H1 (cell line): Measurements from ENCODE around the gene AASDHPPT. TPM values are rescaled to one million over a fixed set of nuclear protein-coding genes. Genes with fewer than 3 reads are reported as not detected.

ENCODE experiments used
- CTCF ChIA-PET: fragments of 300-600 bp; sonication (Branson Sonifier 250); formaldehyde crosslinking; loops from one replicate; lab custom pipeline; 2021; ENCODE audit not compliant: partially characterized antibody; lab: Charles Lee
- POLR2A ChIA-PET: fragments of 300-600 bp; sonication (Branson Sonifier 250); formaldehyde crosslinking; loops from one replicate; lab custom pipeline; 2021; ENCODE audit warnings: inconsistent platforms; ENCODE audit not compliant: partially characterized antibody; lab: Charles Lee
- DNase-seq, 2 experiments: peaks; one replicate each; pipeline versions ENCODE4 v3.0.0 to v3.0.0-alpha.2; 2010 to 2022; ENCODE audit warnings: low spot score in 2 of 2, low read depth in 1 of 2, mixed read lengths in 1 of 2
- FAIRE-seq: peaks from 2 replicates; lab custom pipeline; 2011; peaks lifted over from hg19 to GRCh38; lab: Jason Lieb, UNC
- H2AFZ ChIP-seq: 2 replicates; pipeline ENCODE4 v1.8.1; 2012; ENCODE audit warnings: low read length, inconsistent platforms
- H2AK5ac ChIP-seq: 2 replicates; pipeline ENCODE4 v1.6.1; 2013; ENCODE audit warnings: low read depth, low read length
- H2BK120ac ChIP-seq: replicated peaks from 2 replicates; pipeline ENCODE3; 2013; ENCODE audit warnings: low read depth, low read length, inconsistent platforms
- H2BK12ac ChIP-seq: 2 replicates; pipeline ENCODE4 v1.6.1; 2013; ENCODE audit warnings: low read depth, low read length
- H2BK15ac ChIP-seq: 2 replicates; pipeline ENCODE4 v1.6.1; 2013; ENCODE audit warnings: low read length
- H2BK20ac ChIP-seq: 2 replicates; pipeline ENCODE4 v1.6.1; 2013; ENCODE audit warnings: low read length
- H2BK5ac ChIP-seq: 2 replicates; pipeline ENCODE4 v1.6.1; 2013; ENCODE audit warnings: low read depth, low read length
- H3K14ac ChIP-seq: 2 replicates; pipeline ENCODE4 v1.6.1; 2013; ENCODE audit warnings: inconsistent platforms; ENCODE audit not compliant: insufficient read length
- H3K18ac ChIP-seq: 2 replicates; pipeline ENCODE4 v1.6.1; 2013; ENCODE audit warnings: low read length; ENCODE audit errors: extremely low read depth
- H3K23ac ChIP-seq: 2 replicates; pipeline ENCODE4 v1.6.1; 2013; ENCODE audit warnings: inconsistent platforms; ENCODE audit not compliant: insufficient read length
- H3K23me2 ChIP-seq: 2 replicates; pipeline ENCODE4 v1.6.1; 2013; ENCODE audit warnings: low read depth, low read length
- H3K27ac ChIP-seq: 2 replicates; pipeline ENCODE4 v1.6.1; 2011; ENCODE audit warnings: low read depth, low read length, inconsistent platforms
- H3K27me3 ChIP-seq, 4 experiments: replicated peaks in 1 of 4; 1 replicate in 1 of 4; 2 replicates in 3 of 4; pipeline versions ENCODE4 v1.6.1 to v1.8.1; 2011 to 2013; ENCODE audit warnings: low read length in 3 of 4, mild to moderate bottlenecking in 3 of 4, inconsistent platforms in 2 of 4, mixed read lengths in 2 of 4, moderate library complexity in 1 of 4; ENCODE audit not compliant: control insufficient read depth in 3 of 4, insufficient read depth in 3 of 4; ENCODE audit errors: extremely low read depth in 1 of 4
- H3K36me3 ChIP-seq, 4 experiments: 2 replicates each; pipeline versions ENCODE4 v1.6.1 to v1.8.1; 2011 to 2013; ENCODE audit warnings: mild to moderate bottlenecking in 4 of 4, low read length in 3 of 4, moderate library complexity in 2 of 4, control low read depth in 1 of 4, inconsistent platforms in 1 of 4; ENCODE audit not compliant: insufficient read depth in 4 of 4, control insufficient read depth in 2 of 4
- H3K4ac ChIP-seq: replicated peaks from 2 replicates; pipeline ENCODE3; 2013; ENCODE audit warnings: low read length, low read depth, mixed read lengths, inconsistent platforms; ENCODE audit not compliant: insufficient read length
- H3K4me1 ChIP-seq, 4 experiments: replicated peaks in 1 of 4; 1 replicate in 1 of 4; 2 replicates in 3 of 4; pipeline versions ENCODE4 v1.6.1 to v1.8.1; 2011 to 2013; ENCODE audit warnings: low read length in 3 of 4, inconsistent platforms in 2 of 4, mixed read lengths in 1 of 4; ENCODE audit not compliant: insufficient read depth in 4 of 4, control insufficient read depth in 3 of 4
- H3K4me2 ChIP-seq, 2 experiments: 2 replicates each; pipeline versions ENCODE4 v1.6.1 to v1.8.1; 2011 to 2013; ENCODE audit warnings: low read depth in 2 of 2, low read length in 2 of 2, control low read depth in 1 of 2, inconsistent platforms in 1 of 2, mild to moderate bottlenecking in 1 of 2; ENCODE audit not compliant: insufficient read depth in 1 of 2
- H3K4me3 ChIP-seq, 4 experiments: fragments of 200-600, 300-600 bp in 1 of 4; sonication (generic), shearing (Covaris generic), sonication (Bioruptor Twin) in 1 of 4; 2 replicates each; pipeline versions ENCODE4 v1.5.1 to v1.8.1; 2011 to 2016; ENCODE audit warnings: low read length in 4 of 4, low read depth in 3 of 4, control low read depth in 2 of 4, inconsistent platforms in 2 of 4, mild to moderate bottlenecking in 2 of 4, mixed read lengths in 1 of 4, moderate library complexity in 1 of 4; ENCODE audit not compliant: insufficient read depth in 2 of 4; ENCODE audit errors: extremely low read depth in 1 of 4
- H3K56ac ChIP-seq: replicated peaks from 2 replicates; pipeline ENCODE3; 2013; ENCODE audit warnings: low read depth, mild to moderate bottlenecking, mixed read lengths, low read length, inconsistent platforms; ENCODE audit not compliant: insufficient read length
- H3K79me1 ChIP-seq: 2 replicates; pipeline ENCODE4 v1.6.1; 2013; ENCODE audit warnings: low read depth, low read length, control low read depth
- H3K79me2 ChIP-seq, 2 experiments: 2 replicates each; pipeline versions ENCODE4 v1.6.1 to v1.8.1; 2012 to 2013; ENCODE audit warnings: low read length in 2 of 2, mild to moderate bottlenecking in 2 of 2, inconsistent platforms in 1 of 2; ENCODE audit not compliant: insufficient read depth in 2 of 2, control insufficient read depth in 1 of 2
- H3K9ac ChIP-seq, 4 experiments: replicated peaks in 1 of 4; 1 replicate in 1 of 4; 2 replicates in 3 of 4; pipeline versions ENCODE4 v1.6.1 to v1.8.1; 2011 to 2013; ENCODE audit warnings: low read depth in 3 of 4, low read length in 3 of 4, control low read depth in 2 of 4, mild to moderate bottlenecking in 2 of 4, moderate library complexity in 2 of 4, inconsistent platforms in 1 of 4; ENCODE audit errors: extremely low read depth in 1 of 4
- H3K9me3 ChIP-seq, 2 experiments: 2 replicates each; pipeline versions ENCODE4 v1.6.1 to v1.8.1; 2012 to 2013; ENCODE audit warnings: mild to moderate bottlenecking in 2 of 2, moderate library complexity in 2 of 2, control low read depth in 1 of 2, inconsistent platforms in 1 of 2, low read depth in 1 of 2, low read length in 1 of 2, mixed read lengths in 1 of 2; ENCODE audit not compliant: insufficient read depth in 2 of 2
- H4K20me1 ChIP-seq, 2 experiments: replicated peaks in 1 of 2; 2 replicates each; pipeline versions ENCODE3 to v1.8.1; 2011 to 2013; ENCODE audit warnings: inconsistent platforms in 2 of 2, low read length in 2 of 2, mild to moderate bottlenecking in 1 of 2; ENCODE audit not compliant: insufficient read depth in 2 of 2, control insufficient read depth in 1 of 2
- H4K5ac ChIP-seq: 2 replicates; pipeline ENCODE4 v1.6.1; 2013; ENCODE audit warnings: low read length, low read depth, mixed read lengths, inconsistent platforms; ENCODE audit not compliant: insufficient read length
- H4K8ac ChIP-seq: 2 replicates; pipeline ENCODE4 v1.8.0; 2013; ENCODE audit warnings: mild to moderate bottlenecking, moderate library complexity, low read length, inconsistent platforms; ENCODE audit not compliant: insufficient read depth; ENCODE audit errors: extremely low read depth
- H4K91ac ChIP-seq: replicated peaks from 2 replicates; pipeline ENCODE3; 2013; ENCODE audit warnings: low read length, mixed read lengths, inconsistent platforms; ENCODE audit not compliant: insufficient read length
- BCL11A ChIP-seq, 2 experiments: IDR thresholded peaks; one replicate each; pipeline ENCODE4 v1.6.1; 2011; ENCODE audit warnings: low read depth in 2 of 2, low read length in 2 of 2, mild to moderate bottlenecking in 2 of 2
- CBX8 ChIP-seq: fragments of 300-800, 300-1000 bp; sonication (generic); IDR thresholded peaks from 2 replicates; pipeline ENCODE4 v1.7.1; 2016; ENCODE audit warnings: low read depth, low read length, borderline replicate concordance
- CREB1 ChIP-seq: IDR thresholded peaks from 2 replicates; pipeline ENCODE4 v1.6.1; 2012; ENCODE audit warnings: inconsistent platforms
- CTBP2 ChIP-seq: IDR thresholded peaks from 2 replicates; pipeline ENCODE4 v1.7.0; 2011; ENCODE audit warnings: borderline replicate concordance, mild to moderate bottlenecking, moderate library complexity, mixed read lengths, low read length; ENCODE audit not compliant: insufficient read depth, insufficient read length
- HDAC6 ChIP-seq: IDR thresholded peaks from one replicate; pipeline ENCODE4 v1.7.1; 2012; ENCODE audit warnings: low read depth, mild to moderate bottlenecking, inconsistent platforms, low read length, moderate library complexity
- NANOG ChIP-seq: IDR thresholded peaks from 2 replicates; pipeline ENCODE4 v1.6.1; 2011; ENCODE audit warnings: low read length, low read depth, mild to moderate bottlenecking, inconsistent platforms; ENCODE audit not compliant: insufficient read depth, poor library complexity, severe bottlenecking
- RAD21 ChIP-seq, 2 experiments: IDR thresholded peaks in 1 of 2; conservative IDR thresholded peaks in 1 of 2; 2 replicates each; pipeline ENCODE4 v1.6.1; 2011; ENCODE audit warnings: low read depth in 2 of 2, low read length in 2 of 2, improper control_type of control experiment in 1 of 2, inconsistent platforms in 1 of 2, mild to moderate bottlenecking in 1 of 2, moderate library complexity in 1 of 2
- RXRA ChIP-seq: IDR thresholded peaks from 2 replicates; pipeline ENCODE4 v1.6.1; 2011; ENCODE audit warnings: low read depth, mild to moderate bottlenecking, low read length, moderate library complexity; ENCODE audit not compliant: insufficient read depth
- SIN3A ChIP-seq, 2 experiments: IDR thresholded peaks in 1 of 2; conservative IDR thresholded peaks in 1 of 2; 2 replicates each; pipeline ENCODE4 v1.6.1; 2011 to 2012; ENCODE audit warnings: low read length in 2 of 2, improper control_type of control experiment in 1 of 2, low read depth in 1 of 2, mild to moderate bottlenecking in 1 of 2
- polyA plus RNA-seq, 7 experiments: library from polyadenylated mRNA; depleted of rRNA in 3 of 7; stranded (reverse) in 5 of 7; unstranded in 2 of 7; fragments of >200 nt in 5 of 7; fragments of 200-250 nt in 2 of 7; gene quantifications; 1 replicate in 5 of 7; 2 replicates in 1 of 7; 4 replicates in 1 of 7; pipeline versions ENCODE4 v1.2.1 to v1.2.3, GENCODE V29; 2011 to 2013; ENCODE audit warnings: missing spikeins in 2 of 7, mixed read lengths in 2 of 7
- total RNA-seq: library from RNA; stranded (reverse); fragmentation: NEBNext Ultra II Directional; extraction: Animal tissue kit (Norgen Biotek cat#: 25700); gene quantifications from 2 replicates; pipeline ENCODE4 v1.2.1, GENCODE V29; 2021
- TF ChIP-seq, protein P1 (sequence below), 3 experiments: IDR thresholded peaks; 1 replicate in 2 of 3; 2 replicates in 1 of 3; pipeline versions ENCODE4 v1.5.1 to v1.6.1; 2011; ENCODE audit warnings: low read length in 3 of 3, mild to moderate bottlenecking in 3 of 3, inconsistent platforms in 2 of 3, low read depth in 1 of 3, moderate library complexity in 1 of 3; ENCODE audit not compliant: insufficient read depth in 1 of 3; ENCODE audit errors: control extremely low read depth in 1 of 3
- TF ChIP-seq, protein P2 (sequence below): IDR thresholded peaks from 2 replicates; pipeline ENCODE4 v1.6.1; 2011; ENCODE audit warnings: low read depth, mild to moderate bottlenecking, low read length; ENCODE audit not compliant: insufficient read depth

The AASDHPPT gene
- total and polyA plus RNA-seq, 2 of the 8 experiments (the other 6 are each of a cell fraction or from before 2014, with no cell fraction given): 15.7 to 42.2 TPM

DNA sequence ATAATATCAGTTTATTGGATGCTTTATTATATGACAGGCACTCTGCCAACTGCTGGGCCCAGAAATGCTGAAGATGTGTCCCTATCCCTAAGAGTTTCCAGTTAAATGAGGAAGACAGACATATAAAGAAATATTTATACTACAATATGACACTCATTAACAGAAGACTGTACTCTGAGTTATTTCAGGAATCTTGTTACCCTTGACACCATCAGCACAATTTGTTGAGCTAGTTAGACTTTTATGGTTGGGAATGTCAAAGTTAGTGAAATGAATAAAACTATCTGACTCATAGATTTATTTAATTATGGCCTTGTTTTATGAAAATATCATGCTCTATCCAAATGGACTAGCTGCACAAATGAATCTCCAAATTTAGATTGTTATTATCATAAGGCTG lies 29.8 kb upstream of the AASDHPPT start:
- CTCF ChIA-PET: no interaction called here
- no peak overlapping the region for H2BK20ac ChIP-seq
- TF ChIP-seq HDAC6 (no peak), SIN3A (conservative IDR thresholded peaks at IDR 0.05 in 1 of 2, IDR thresholded peaks at IDR 0.05 in 1 of 2; ENCODE audit: low read depth in 1 of 2, low read length in 2 of 2) (no peak), CBX8 (no peak), CREB1 (no peak), RXRA (no peak), RAD21 (IDR thresholded peaks at IDR 0.05 in 1 of 2, conservative IDR thresholded peaks at IDR 0.05 in 1 of 2; ENCODE audit: low read depth in 2 of 2, low read length in 2 of 2) (no peak), BCL11A (IDR thresholded peaks at IDR 0.05; ENCODE audit: low read depth in 2 of 2, low read length in 2 of 2) (no peak), NANOG (no peak), CTBP2 (no peak)
- TF ChIP-seq, protein P1, sequence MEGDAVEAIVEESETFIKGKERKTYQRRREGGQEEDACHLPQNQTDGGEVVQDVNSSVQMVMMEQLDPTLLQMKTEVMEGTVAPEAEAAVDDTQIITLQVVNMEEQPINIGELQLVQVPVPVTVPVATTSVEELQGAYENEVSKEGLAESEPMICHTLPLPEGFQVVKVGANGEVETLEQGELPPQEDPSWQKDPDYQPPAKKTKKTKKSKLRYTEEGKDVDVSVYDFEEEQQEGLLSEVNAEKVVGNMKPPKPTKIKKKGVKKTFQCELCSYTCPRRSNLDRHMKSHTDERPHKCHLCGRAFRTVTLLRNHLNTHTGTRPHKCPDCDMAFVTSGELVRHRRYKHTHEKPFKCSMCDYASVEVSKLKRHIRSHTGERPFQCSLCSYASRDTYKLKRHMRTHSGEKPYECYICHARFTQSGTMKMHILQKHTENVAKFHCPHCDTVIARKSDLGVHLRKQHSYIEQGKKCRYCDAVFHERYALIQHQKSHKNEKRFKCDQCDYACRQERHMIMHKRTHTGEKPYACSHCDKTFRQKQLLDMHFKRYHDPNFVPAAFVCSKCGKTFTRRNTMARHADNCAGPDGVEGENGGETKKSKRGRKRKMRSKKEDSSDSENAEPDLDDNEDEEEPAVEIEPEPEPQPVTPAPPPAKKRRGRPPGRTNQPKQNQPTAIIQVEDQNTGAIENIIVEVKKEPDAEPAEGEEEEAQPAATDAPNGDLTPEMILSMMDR (IDR thresholded peaks at IDR 0.05; ENCODE audit: control extremely low read depth in 1 of 3, insufficient read depth in 1 of 3, low read depth in 1 of 3, low read length in 3 of 3): no peak
- TF ChIP-seq, protein P2, sequence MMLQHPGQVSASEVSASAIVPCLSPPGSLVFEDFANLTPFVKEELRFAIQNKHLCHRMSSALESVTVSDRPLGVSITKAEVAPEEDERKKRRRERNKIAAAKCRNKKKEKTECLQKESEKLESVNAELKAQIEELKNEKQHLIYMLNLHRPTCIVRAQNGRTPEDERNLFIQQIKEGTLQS: no peak

More for the DNA sequence above, 29.8 kb upstream of the AASDHPPT start:
- H3K18ac ChIP-seq: no peak overlapping the region
- no peaks in the 10 kb centered on the region for H3K79me2 ChIP-seq
- H3K14ac ChIP-seq: no peak overlapping the region
- H2AFZ ChIP-seq: no peak overlapping the region
- no peak overlapping the region for H3K56ac ChIP-seq
- H3K23ac ChIP-seq: no peak overlapping the region
- H2BK5ac ChIP-seq: no peak overlapping the region
- DNase-seq (no peak), FAIRE-seq (no peak)
- peaks cover 0 to 6% (median 0%) of the 10 kb centered on the region in 4 experiments; a peak in 1 of 7 replicates for H3K4me1 ChIP-seq
- H3K4me2 ChIP-seq: no peak overlapping the region
- H2BK15ac ChIP-seq: no peak overlapping the region
- H3K9ac ChIP-seq: no peak overlapping the region
- H3K27ac ChIP-seq: no peak overlapping the region
- H2BK120ac ChIP-seq: no peak overlapping the region
- H3K27me3 ChIP-seq: no peaks in the 10 kb centered on the region
- POLR2A ChIA-PET: no interaction called here
- H4K8ac ChIP-seq: no peak overlapping the region
- no peak overlapping the region for H3K4me3 ChIP-seq
- no peak overlapping the region for H2AK5ac ChIP-seq
- no peaks in the 10 kb centered on the region for H3K23me2 ChIP-seq
- no peaks in the 10 kb centered on the region for H3K36me3 ChIP-seq
- no peaks in the 10 kb centered on the region for H4K20me1 ChIP-seq
- no peaks in the 10 kb centered on the region for H3K9me3 ChIP-seq
- no peak overlapping the region for H2BK12ac ChIP-seq
- no peak overlapping the region for H4K91ac ChIP-seq
- no peak overlapping the region for H3K4ac ChIP-seq
- no peaks in the 10 kb centered on the region for H3K79me1 ChIP-seq
- H4K5ac ChIP-seq: no peak overlapping the region
